SK-N-SH treated with all-trans-retinoic acid at 6 μM for 48 hours (cell line): Measurements from ENCODE around the gene ALG2.

Experiments
- ARNTL ChIP-seq: fragments of 450-650 bp; formaldehyde crosslinking; IDR thresholded peaks from 2 replicates; pipeline ENCODE4 v1.5.0; 2020; ENCODE audit warnings: low read depth, mild to moderate bottlenecking, moderate library complexity, borderline replicate concordance
- CSDC2 ChIP-seq: fragments of 250-450 bp; sonication (Bioruptor Pico); IDR thresholded peaks from 2 replicates; pipeline ENCODE4 v1.5.0; 2020; ENCODE audit warnings: mild to moderate bottlenecking, moderate library complexity
- GLIS3 ChIP-seq: fragments of 250-450 bp; sonication (Bioruptor Pico); IDR thresholded peaks from 2 replicates; pipeline ENCODE4 v1.5.0; 2020; ENCODE audit warnings: mild to moderate bottlenecking, moderate library complexity
- ZFP30 ChIP-seq: fragments of 450-650 bp; formaldehyde crosslinking; IDR thresholded peaks from 2 replicates; pipeline ENCODE4 v1.5.0; 2022; ENCODE audit warnings: mild to moderate bottlenecking, moderate library complexity
- ZNF8 ChIP-seq: fragments of 450-650 bp; formaldehyde crosslinking; IDR thresholded peaks from 2 replicates; pipeline ENCODE4 v1.5.0; 2020; ENCODE audit warnings: mild to moderate bottlenecking, moderate library complexity

DNA sequence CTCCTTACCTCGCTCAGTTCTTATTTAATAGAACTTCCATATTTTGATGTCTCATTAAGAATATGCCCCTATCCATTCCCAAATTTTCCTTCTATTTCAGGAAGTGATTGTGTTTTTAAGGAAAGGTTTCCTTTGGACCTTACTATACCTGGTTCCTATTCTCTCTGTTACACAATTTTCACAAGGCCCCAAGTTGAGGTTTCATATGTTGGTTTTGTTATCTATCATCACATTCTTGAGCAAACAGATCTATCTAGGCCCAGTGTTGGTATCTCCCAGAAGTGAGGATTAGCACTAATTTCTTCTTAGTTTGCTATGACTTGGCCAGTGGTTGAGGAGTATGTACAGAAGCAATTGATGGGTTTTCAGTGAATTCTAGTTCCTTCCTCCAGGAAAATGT, 41.5 kb downstream of the ALG2 start:
- TF ChIP-seq GLIS3: no peak
- TF ChIP-seq ZFP30: no peak
- TF ChIP-seq ZNF8 (CRISPR knock-in tag): no peak
- TF ChIP-seq ARNTL (CRISPR knock-in tag): no peak
- no peak for TF ChIP-seq CSDC2 (CRISPR knock-in tag)
